HFFc6 (cell line): ENCODE data around the gene TTLL1. TPM values are rescaled to one million over a fixed set of nuclear protein-coding genes. Genes with fewer than 3 reads are reported as not detected.

Experiments
- DNase-seq: peaks from one replicate; pipeline ENCODE4 v3.0.0-alpha.2; 2018
- H3K27ac Mint-ChIP-seq: 2 replicates; pipeline ENCODE4 v1.8.0; 2020; ENCODE audit warnings: mild to moderate bottlenecking, mixed read lengths
- H3K27me3 Mint-ChIP-seq: 2 replicates; pipeline ENCODE4 v1.8.0; 2021; ENCODE audit warnings: mild to moderate bottlenecking, moderate library complexity, mixed read lengths; ENCODE audit not compliant: insufficient read depth
- H3K36me3 Mint-ChIP-seq: 2 replicates; pipeline ENCODE4 v1.8.0; 2021; ENCODE audit warnings: low read depth, mixed read lengths
- H3K4me1 Mint-ChIP-seq: 2 replicates; pipeline ENCODE4 v1.8.0; 2020; ENCODE audit warnings: low read depth, mixed read lengths
- H3K4me3 Mint-ChIP-seq: 2 replicates; pipeline ENCODE4 v1.8.0; 2020; ENCODE audit warnings: mild to moderate bottlenecking, moderate library complexity, mixed read lengths
- H3K9me3 Mint-ChIP-seq: 2 replicates; pipeline ENCODE4 v1.8.0; 2020; ENCODE audit warnings: mild to moderate bottlenecking, mixed read lengths
- CTCF ChIP-seq: fragments of 200-600 bp; sonication (generic); IDR thresholded peaks from 2 replicates; pipeline ENCODE4 v1.5.0; 2021; ENCODE audit warnings: antibody characterized with exemption, mild to moderate bottlenecking
- total RNA-seq, 6 experiments: library from RNA; stranded (reverse); fragmentation: NEBNext Ultra II Directional; extraction: Animal tissue kit (Norgen Biotek cat#: 25700); gene quantifications; 2 replicates in 1 of 6; 3 replicates in 5 of 6; pipeline ENCODE4 v1.2.3, GENCODE V29; 2021

TTLL1 gene
- total RNA-seq, 6 experiments from 2014 or later, result 5.7 to 7.7 (median 6.5) TPM

- H3K9me3 Mint-ChIP-seq, result no peaks in the 10 kb centered on the region
- H3K36me3 Mint-ChIP-seq, result no peaks in the 10 kb centered on the region
- H3K27me3 Mint-ChIP-seq, result peaks cover 2% of the 10 kb centered on the region; the same call in 1 of the 2 replicates
- H3K4me3 Mint-ChIP-seq, result no peak overlapping the region
- no peak overlapping the region for H3K27ac Mint-ChIP-seq
- no peak for TF ChIP-seq CTCF
- no peaks in the 10 kb centered on the region for H3K4me1 Mint-ChIP-seq
- no peak for DNase-seq
Observed at GRCh38 chr22:43133401-43133800, 44.2 kb upstream of the TTLL1 start.

- TF ChIP-seq CTCF, result no peak
- H3K4me3 Mint-ChIP-seq, result no peak overlapping the region
- H3K27me3 Mint-ChIP-seq, result peaks cover 2% of the 10 kb centered on the region; the same call in 1 of the 2 replicates
- H3K9me3 Mint-ChIP-seq, result no peaks in the 10 kb centered on the region
- no peak overlapping the region for H3K27ac Mint-ChIP-seq
- H3K4me1 Mint-ChIP-seq, result peaks cover 8% of the 10 kb centered on the region
- no peak for DNase-seq
- H3K36me3 Mint-ChIP-seq, result no peaks in the 10 kb centered on the region
Observed at GRCh38 chr22:43131773-43132501, 42.7 kb upstream of the TTLL1 start.

GRCh38 chr22:43129426-43130425, 40.5 kb upstream of the TTLL1 start:
- Mint-ChIP-seq H3K9me3 (no peaks in the 10 kb centered on the region), H3K36me3 (no peaks in the 10 kb centered on the region), H3K27ac (no peak overlapping the region), H3K4me3 (no peak overlapping the region), H3K27me3 (peaks cover 2% of the 10 kb centered on the region; the same call in 1 of the 2 replicates), H3K4me1 (peaks cover 14% of the 10 kb centered on the region)
- DNase-seq, result no peak
- TF ChIP-seq CTCF, result no peak

GRCh38 chr22:43128928-43129424, 39.8 kb upstream of the TTLL1 start:
- peaks cover 2% of the 10 kb centered on the region for H3K27me3 Mint-ChIP-seq
- H3K36me3 Mint-ChIP-seq, result no peaks in the 10 kb centered on the region
- DNase-seq, result no peak

More at GRCh38 chr22:43128928-43129424, 39.8 kb upstream of the TTLL1 start:
- Mint-ChIP-seq H3K27ac (no peak overlapping the region), H3K4me3 (no peak overlapping the region), H3K9me3 (no peaks in the 10 kb centered on the region), H3K4me1 (peaks cover 14% of the 10 kb centered on the region)
- no peak for TF ChIP-seq CTCF
